Gastroesophageal sphincter (tissue), 3 donors: ENCODE results near the gene TAF11.

Experiments used
- POLR2A ChIP-seq, 2 donors: fragments of 450-650 bp; IDR thresholded peaks; one replicate each; pipeline ENCODE4 v1.6.1; 2017; ENCODE audit warnings: antibody characterized with exemption in 2 of 2, mild to moderate bottlenecking in 2 of 2, moderate library complexity in 1 of 2
- TF ChIP-seq, protein P1 (sequence below), 4 experiments: fragments of 200-600 bp in 2 of 4; fragments of 450-650 bp in 2 of 4; sonication (generic) in 1 of 4; IDR thresholded peaks; one replicate each; pipeline ENCODE4 v1.5.1; 2017 to 2019; ENCODE audit warnings: antibody characterized with exemption in 4 of 4, mild to moderate bottlenecking in 2 of 4, moderate library complexity in 2 of 4

DNA sequence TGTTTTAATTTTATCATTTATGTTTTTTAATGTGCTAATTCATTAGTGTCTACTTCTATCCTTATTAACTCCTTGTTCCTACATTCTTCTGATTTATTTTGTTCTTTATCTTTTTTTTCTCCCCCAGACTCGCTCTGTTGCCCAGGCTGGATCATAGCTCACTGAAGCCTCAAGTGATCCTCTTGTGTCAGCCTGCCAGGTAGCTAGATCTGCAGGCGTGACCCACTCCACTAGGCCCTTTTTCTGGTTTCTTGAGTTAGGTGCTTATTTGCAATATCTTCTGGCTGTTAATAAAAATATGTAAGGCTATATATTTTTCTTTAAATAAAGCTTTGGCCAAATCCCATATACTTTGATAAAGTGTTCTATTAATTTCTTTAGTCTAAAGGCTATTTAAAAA, 2.8 kb downstream of the TAF11 start:
- TF ChIP-seq, protein P1, sequence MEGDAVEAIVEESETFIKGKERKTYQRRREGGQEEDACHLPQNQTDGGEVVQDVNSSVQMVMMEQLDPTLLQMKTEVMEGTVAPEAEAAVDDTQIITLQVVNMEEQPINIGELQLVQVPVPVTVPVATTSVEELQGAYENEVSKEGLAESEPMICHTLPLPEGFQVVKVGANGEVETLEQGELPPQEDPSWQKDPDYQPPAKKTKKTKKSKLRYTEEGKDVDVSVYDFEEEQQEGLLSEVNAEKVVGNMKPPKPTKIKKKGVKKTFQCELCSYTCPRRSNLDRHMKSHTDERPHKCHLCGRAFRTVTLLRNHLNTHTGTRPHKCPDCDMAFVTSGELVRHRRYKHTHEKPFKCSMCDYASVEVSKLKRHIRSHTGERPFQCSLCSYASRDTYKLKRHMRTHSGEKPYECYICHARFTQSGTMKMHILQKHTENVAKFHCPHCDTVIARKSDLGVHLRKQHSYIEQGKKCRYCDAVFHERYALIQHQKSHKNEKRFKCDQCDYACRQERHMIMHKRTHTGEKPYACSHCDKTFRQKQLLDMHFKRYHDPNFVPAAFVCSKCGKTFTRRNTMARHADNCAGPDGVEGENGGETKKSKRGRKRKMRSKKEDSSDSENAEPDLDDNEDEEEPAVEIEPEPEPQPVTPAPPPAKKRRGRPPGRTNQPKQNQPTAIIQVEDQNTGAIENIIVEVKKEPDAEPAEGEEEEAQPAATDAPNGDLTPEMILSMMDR (IDR thresholded peaks at IDR 0.05) = no peak
- no peak for TF ChIP-seq POLR2A (IDR thresholded peaks at IDR 0.05)
